ENCODE results near the gene ANKH.
A peak's percentile ranks its signal among the peaks of the same experiment; 100 is the strongest.

ANKH gene

DNA sequence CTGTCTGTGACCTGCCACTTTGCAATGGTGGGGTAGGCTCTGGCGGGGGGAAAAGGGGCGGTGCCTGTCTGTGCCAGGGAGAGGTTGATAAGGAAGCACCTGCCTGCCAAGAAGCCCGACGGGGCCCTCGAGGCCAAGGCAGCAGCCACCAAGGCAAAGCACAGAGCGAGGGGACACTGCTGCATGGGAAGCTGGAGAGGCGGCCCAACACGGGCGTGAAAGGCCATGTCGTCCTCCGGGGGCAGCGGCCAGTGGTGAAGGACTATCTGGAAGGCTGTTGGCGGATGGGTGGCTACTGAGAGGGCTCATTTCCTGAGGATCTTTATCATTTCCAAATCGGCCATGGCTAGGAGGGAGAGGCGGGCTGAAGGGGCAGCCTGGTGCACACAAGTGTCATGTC, 140.7 kb downstream of the ANKH start:
- DNase-seq = no peak

DNA sequence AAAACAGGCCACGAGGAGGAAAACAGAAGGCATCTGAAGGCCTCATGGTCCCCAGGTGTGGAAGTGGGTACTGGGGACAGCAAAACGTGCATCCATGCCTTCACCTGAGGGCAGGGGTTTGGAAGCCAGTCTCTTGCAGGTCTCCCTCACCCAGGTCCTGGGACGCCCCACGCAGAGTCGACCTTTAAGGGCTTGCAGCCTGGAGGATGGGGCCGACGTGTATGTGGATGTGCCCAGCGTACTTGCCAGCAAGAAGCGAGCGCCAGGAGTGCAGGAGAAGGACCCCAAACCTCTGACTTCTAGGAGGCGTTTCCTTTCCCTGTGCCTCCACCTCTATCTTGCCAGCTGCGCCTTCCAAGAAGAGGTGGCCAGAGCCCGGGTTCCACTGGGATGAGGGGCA, 141.1 kb downstream of the ANKH start:
- no peak for DNase-seq

DNA sequence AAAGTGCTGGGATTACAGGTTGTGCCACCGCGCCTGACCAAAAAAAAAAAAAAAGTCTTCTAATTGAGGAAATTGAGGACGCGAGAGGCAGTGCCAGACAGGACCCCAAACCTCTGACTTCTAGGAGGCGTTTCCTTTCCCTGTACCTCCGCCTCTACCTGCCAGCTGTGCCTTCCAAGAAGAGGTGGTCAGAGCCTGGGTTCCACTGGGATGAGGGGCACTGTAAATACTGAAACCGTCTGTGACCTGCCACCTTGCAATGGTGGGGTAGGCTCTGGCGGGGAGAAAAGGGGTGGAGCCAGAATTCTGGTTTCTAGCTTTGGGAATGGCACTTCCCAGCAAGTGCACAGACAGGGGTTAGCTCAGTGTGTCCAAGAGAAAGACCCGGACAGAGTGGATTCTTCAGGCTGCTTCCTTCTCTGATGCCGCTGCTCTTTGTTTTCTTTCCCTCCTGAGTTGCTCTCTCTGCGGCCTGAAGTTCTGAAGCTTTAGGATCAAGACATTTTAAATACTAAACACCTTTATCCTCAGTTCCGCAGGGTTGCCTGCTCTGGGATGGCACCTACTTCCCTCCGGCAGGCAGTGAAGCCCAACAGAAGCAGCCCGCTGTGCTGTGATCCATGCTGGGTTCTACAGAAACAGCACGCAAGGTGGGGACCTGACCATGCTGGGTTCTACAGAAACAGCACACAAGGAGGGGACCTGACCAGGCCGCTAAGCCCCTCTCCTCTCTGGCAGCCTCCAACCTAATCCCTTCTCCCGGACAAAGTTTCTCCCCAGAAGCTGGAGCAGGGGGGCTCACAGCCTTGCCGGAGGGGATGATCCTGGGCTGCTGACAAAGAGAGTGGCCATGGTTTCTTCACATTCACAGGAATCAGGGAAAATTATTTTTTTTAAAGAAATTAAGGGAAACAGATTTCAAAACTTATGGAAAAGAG, 141.9 kb downstream of the ANKH start:
- no peak for DNase-seq

DNA sequence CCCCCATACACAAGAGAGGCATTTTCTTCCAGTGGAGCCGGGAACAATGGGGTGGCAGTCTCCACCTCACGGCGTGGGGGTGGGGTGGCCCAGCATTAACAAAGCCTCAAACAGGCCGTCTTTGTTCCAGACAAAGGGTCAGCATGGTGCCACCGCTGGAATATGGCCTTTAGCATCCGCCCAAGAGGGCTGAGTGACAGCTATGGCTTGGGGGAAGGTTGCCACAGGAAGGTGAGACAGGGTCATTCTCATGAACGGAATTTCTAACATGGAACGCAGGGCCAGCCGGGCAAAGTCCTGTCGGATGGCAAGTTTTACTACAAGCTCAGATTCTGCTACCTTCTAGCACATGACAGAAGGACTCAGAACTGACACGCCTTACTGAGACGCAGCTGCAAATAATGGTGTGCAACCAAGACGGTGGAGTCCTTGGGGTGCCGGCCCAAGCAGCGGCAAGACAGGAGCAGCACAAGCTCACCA, 143.1 kb downstream of the ANKH start:
- DNase-seq = no peak

DNA sequence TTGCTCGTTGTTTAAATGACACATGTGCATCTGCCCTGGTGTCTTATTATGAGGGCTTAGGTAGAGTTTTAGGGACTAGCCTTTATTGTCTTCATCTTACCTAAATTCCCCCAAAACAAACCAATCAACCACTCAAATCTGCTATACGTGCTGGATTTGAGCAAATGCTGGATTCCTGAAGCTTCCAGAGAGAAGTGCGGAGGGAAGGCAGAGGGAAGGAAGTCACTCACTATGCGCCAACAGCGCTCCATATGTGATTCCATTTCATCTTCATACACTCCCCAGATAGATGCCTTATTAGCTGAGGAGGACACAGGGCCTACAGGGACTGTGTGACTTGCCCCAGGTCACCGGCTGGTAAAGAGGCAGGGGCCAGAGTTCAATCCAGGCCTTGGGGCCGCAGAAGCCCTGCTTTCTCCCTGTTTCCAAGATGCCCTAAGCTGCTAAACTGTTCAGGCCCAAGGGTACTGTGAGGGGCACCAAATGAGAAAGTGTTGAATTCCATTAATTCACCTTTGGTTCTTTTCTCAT, 143.6 kb downstream of the ANKH start:
- no peak for DNase-seq

DNA sequence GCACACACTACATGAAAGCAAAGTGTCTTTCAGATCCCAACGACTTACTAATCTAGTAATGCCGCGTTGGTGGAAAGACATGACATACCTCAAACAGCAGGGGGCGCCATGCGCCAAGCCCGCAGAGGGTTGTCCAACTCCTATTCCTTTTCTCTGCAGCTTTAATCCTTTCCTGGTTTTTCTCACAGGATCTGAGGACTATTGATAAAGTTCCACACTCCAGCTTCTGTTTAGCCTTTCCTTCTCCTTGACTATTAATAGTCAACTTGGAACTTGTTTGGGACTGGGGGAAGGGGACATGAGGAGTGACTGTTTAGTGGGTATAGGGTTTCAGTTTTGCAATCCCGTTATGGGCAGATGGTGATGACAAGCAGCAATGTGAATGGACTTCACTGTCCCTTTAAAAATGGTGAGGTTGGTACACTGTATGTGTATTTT, 144.1 kb downstream of the ANKH start:
- peak; percentile 90 for DNase-seq

DNA sequence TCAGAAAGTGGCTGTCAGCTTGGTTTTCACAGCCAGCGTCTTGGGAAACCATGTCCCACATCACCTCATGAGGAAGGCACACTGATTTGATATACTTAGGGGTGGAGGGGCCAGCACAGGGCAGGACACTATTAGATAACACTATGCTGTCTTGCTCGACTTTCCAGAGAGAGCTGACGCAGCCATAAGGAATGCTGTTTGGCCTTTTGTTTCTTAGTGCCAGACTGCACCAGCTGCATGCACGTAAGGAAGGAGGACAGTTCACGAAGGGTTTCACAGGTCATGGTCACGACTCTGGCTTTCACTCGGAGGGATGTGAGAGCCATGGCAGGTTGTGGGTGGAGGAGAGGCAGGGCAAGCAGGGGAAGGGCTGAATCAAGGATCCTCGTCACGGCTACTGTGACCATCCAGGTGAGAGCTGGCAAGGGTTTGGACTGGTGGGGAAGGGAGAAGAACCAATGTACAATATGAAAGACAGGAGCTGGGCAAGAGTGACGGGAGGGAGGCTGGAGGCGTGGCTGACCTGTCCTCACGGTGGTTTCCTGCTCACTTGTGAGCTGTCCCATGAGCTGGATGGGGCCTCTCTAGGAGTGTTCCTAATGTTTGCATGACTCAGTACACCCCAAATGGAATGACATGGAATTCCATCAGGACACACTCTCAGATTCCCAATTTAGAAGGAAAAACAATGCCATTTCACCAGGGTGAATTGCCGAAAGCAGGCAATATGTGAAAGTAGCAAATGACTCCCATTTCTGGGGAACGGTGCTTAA, 145.3 kb downstream of the ANKH start:
- DNase-seq = no peak

DNA sequence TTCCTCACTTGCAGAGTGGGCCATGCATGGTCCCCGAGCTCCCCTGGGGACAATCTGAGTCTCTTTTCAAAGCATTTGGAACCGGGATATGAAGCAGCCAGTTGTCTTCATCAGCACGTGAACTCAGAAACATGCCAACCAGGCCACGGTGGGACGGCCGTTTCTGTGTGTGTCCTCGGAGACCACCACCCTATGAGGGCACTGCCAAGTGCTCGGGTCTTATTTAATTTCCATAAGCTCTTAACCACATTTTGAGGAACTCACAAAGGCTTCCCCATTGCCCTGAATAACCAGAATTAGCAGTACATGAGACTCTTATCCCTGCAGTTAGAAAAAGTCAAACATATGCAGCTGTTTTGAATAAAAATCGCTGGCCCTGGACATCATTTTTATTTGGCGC, 146.9 kb downstream of the ANKH start:
- DNase-seq = peak; percentile 52

DNA sequence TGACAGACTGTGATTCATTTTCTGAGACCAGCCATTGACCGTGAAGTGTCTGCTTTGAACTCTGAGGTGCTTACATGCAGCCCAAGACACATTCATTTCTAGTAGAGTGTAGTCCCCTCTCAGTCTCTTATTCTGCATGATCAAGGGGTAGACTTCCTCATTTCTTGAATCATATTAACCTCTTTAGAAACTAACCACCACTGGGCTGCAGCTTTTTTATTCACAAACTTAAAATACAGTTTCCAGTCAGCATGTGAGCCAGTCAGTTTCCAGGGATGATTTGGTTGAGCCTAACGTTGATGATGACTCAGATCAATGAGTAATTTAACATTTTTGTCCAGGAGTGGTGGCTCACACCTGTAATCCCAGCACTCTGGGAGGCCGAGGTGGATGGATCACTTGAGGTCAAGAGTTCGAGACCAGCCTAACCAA, 147.9 kb downstream of the ANKH start:
- no peak for DNase-seq

DNA sequence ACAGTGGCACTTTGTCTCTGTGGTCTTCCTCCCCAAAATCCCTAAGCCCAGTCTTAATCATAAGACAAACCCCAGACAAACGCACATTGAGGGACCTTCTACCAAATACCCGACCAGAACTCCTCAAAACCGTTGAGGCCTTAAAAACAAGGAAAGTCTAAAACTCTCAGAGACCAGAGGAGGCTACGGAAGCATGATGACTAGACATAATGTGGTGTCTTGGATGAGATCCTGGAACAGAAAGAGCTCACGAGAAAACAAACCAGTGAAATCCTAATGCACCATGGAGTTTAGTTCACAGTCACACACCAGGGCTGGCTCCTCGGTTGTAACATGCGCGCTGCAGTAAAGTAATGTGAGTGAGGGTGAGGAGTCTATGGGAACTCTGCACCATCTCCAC, 148.7 kb downstream of the ANKH start:
- DNase-seq = no peak

DNA sequence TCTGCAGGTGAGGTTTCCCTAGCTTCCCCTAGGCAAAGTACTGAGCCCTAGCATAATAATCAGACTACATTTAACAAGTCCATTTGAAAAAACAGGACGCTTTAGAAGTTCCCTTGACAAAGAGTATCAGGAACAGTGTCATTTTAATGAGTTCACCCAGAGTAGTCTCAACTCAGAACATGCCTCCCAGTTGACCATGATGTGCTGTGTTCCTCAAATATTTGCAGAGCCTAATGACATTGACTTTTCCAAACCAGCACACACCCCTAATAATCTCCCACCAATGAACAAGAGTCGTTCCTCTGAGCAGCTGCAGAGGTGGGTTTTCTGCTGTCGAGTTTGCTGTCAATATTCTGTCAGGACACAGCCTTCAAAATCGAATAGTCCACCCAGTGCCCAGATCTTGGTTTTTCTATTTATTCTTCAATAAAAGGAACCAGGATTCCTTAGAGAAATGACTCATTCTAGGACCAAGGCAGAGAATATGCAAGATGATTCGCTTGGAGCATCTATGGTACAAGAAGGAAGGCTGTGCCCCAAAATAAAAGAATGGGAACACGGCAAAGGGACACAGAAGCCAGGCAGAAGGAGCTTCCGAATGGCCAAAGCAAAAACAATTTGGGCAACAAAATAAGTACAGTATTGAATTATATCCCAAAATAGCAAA, 149.5 kb downstream of the ANKH start:
- DNase-seq = no peak

DNA sequence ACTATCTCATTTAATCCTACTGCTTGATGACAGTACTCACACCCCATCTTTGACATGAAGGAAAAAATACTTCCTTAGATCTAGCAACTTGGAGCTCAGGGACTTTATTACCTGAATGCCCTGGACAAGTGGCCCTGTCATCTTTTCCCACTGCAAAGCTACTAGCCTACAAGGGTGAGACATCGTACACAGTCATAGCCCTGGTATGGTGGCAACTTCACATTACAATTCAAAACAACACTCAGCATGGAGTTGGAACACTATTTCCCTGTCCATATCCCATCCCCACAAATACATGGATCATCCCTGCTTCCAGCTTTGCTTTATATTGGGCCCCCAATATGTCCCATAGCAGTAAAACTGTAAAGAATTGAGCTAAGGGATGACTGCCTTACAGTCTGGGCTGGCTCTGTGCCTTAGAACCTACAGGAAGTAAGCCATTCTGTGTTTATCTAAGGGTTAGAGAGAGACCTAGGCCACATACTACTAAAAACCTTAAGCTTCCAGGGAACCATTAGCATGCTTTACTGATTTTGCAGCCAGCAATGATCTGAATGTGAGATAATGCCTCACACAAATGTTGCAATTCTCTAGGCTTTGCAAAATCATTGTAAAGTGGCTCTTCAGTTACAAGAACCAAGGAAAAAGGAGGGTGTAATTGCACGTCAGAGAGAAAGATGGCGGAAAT, 151.2 kb downstream of the ANKH start:
- DNase-seq = peak; percentile 47

DNA sequence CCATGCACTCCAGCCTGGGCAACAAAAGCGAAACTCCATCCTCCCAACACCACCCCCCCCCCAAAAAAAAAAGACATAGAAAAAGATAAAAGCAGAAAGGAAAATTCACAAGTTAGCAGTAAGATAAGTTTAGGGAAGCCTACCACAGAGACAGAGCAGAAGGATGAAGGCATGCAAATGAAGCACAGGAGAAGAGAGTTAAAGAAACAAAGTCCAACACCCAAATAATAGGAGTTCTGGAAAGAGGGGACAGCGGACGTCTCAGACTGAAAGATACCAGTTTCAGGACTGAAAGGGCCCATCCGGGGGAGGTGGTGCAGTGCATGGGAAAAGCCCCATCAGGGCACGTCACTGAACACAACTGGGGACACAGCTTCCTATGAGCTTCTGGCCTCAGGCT, 152.8 kb downstream of the ANKH start:
- DNase-seq = no peak

DNA sequence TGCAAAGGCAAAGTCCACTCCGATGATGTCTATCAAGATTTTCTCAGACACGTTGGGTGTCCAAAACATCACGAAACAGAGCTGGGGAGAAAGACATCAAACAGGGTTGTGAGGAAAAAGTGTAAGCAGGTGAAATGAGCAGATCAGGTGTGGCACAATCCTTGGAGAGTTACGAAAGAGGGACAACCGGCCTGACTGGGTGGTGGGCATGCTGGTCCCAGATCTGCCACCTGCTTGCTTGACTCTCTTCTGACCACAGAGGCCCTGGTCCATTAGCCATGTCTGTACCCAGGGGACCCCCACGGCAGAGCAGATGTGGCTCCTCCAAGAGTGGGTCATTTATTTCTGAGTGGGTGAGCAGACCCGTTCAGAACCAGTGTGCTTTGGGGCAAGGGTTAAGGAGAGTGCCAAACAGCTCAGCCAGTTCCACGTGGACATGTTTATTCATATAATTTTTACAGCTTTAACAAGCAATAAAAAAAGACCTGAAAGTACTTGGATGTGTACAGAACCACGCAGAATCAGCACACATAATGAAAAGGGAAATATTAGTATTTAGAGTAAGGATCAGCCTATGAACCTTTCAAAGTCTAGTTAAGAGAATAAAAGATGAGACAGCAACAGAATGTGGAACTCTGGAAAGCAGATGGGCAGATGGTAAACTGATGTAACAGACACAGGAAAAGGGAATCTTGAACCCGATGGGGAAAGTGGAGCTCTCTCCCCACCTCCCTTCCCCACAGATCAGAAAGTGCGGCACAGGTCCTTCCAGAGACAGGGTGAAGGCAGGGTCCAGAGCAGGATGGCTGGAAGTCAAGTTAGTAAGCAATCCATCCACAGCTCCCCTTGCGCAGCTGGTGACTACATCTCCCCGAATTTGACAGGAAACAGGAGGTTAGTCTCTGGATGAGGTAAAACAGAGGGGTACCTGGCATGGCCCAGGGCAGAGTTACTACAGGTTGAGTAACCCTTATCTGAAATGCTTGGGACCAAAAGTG, 154.5 kb downstream of the ANKH start:
- no peak for DNase-seq

DNA sequence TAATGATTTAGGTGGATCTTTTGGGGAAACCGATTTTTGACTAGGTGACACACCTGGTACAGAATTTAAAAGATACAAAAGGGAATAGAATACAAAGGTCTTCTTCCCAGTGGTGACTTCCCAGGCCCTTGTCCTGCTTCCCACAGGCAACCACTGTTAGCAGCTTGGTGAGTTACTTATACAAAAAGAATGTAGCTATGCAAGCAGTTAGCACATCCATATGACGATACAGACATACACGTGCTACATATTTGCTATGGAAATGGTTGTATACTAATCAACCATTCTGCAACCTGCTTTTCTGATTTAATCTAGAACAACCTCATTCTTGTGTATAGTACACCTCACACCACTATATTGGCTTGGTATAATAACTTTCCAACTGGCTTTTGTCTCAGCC, 156.1 kb downstream of the ANKH start:
- DNase-seq = no peak

DNA sequence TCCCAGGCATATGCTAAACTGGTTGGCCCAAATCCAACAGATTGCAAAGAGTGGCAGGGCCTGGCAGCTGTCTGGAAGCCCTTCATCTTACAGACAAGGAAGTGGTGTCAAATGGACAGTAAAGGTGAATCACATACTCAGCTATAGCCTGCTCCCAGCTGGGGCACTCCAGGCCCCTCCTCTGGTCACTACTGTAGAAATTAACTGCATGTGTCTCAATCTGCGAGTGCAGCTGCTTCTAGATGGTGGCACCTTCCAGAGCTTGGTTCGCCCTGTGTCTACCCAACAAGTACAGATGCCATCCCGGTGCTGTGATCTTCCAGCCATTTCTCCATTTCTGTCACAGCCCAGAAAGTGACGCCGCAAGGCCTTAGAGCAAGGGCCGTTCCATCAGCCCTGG, 156.9 kb downstream of the ANKH start:
- DNase-seq = no peak

DNA sequence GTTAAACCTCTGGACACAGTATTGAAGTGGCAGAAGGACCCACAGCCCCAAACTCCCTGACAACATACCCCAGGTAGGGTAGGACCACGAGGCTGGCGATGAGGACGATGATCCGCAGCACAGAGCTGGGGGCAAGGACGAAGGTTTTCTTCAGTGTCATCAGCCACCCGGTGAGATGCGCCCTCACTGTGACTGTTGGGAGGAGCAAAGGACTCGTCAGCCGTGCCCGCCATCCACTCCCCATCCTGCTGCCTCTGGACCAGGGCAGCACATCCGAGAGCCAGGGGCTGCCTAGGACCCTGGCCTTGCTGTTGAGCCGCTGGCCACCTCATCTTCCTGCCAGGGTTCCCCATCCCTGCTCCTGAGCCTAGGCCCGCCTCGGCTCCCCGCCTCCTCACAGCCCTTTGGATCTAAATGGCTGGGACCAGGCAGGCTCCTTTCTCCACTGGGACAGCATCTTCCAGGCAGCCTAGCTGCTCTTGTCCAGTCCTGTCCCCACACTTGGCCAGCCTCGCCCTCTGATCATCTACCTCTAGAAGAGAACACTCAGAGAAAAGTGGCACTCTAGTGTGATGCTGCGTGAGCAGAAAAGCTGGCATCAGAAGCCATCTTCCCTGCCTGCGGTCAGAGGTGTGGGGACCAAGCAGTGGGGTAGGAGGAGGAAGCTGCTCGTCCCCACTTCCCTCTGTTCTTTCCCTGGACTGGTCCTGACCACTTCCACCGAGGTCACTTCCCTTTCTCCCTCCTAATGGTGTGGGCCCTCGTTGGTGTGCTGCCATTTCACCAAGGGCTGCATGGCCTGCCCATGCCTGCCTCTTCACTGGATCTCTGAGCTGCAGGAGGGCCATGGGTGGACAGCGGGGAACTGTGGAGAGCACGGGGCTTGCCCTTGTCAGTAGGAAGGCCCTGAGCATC, 157.8 kb downstream of the ANKH start:
- no peak for DNase-seq

DNA sequence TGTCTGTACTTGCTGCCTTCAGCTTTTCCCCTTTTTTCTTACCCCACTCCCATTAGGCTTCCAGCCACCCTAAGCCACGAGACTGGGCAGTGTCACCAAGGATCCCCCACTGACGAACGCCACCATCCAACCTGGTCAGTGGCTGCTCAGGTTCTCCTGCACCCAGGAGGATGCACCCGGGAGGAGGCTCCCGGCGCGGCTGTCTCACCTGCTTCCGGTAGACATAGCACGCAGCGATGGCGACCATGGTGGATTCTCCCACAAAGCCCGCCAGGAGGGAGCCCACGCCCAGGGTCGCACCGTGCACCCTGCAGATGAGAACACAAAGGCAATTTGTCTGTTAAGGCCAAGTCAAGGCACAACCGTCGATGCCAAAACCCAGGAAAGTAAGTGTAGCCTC, 158.9 kb downstream of the ANKH start:
- no peak for DNase-seq

DNA sequence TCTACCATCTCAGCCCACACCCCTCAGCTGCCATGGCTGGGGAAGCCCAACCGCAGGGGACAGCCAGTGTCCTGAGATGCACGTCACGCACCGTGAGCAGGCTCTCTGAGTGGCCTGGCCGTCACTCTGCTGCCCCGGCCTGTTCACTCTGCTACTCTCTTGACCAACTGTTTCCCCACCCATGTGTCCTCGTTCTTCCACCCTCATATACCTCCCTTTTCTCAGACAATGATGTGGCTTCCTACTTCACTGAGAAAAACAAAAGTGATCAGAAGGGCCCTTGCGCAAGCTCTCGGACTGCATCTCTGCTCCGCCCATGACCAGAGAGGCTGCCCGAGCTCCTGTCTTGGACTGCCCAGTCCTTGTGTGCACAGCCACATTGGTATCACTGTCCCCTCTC, 159.4 kb downstream of the ANKH start:
- DNase-seq = no peak
